GM23338 (cell line): ENCODE results near the gene PRKAR1B. TPM values are rescaled to one million over a fixed set of nuclear protein-coding genes. Genes with fewer than 3 reads are reported as not detected.

Source experiments
- ATAC-seq: fragments of 200-7000 bp; cut with Tn5 transposase; 3 replicates; pipeline ENCODE4 v1.9.1; 2020
- DNase-seq: peaks from one replicate; pipeline ENCODE4 v3.0.0-alpha.2; 2015; ENCODE audit warnings: low spot score
- H2AFZ ChIP-seq: fragments of 200-600 bp; sonication (generic); 2 replicates; pipeline ENCODE4 v1.8.0; 2016; ENCODE audit warnings: antibody characterized with exemption, mild to moderate bottlenecking, moderate library complexity
- H3F3A ChIP-seq: fragments of 200-600 bp; sonication (generic); replicated peaks from 2 replicates; pipeline ENCODE4 v1.8.0; 2017; ENCODE audit warnings: antibody characterized with exemption, mixed run types, low read depth
- H3K27ac ChIP-seq: fragments of 200-600 bp; sonication (generic); 2 replicates; pipeline ENCODE4 v1.6.1; 2016; ENCODE audit warnings: low read depth
- H3K27me3 ChIP-seq: fragments of 200-600 bp; sonication (generic); 2 replicates; pipeline ENCODE4 v1.8.0; 2016; ENCODE audit warnings: mild to moderate bottlenecking, mixed run types, moderate library complexity; ENCODE audit not compliant: insufficient read depth
- H3K36me3 ChIP-seq: fragments of 200-600 bp; sonication (generic); 2 replicates; pipeline ENCODE4 v1.8.0; 2016; ENCODE audit warnings: mild to moderate bottlenecking; ENCODE audit not compliant: insufficient read depth
- H3K4me1 ChIP-seq: fragments of 200-600 bp; sonication (generic); 2 replicates; pipeline ENCODE4 v1.8.0; 2016; ENCODE audit warnings: mild to moderate bottlenecking, moderate library complexity; ENCODE audit not compliant: insufficient read depth
- H3K4me2 ChIP-seq: fragments of 200-600 bp; sonication (generic); 2 replicates; pipeline ENCODE4 v1.7.1; 2017; ENCODE audit warnings: mixed run types
- H3K4me3 ChIP-seq: fragments of 200-600 bp; sonication (generic); 2 replicates; pipeline ENCODE4 v1.6.1; 2016; ENCODE audit warnings: mixed run types
- H3K79me2 ChIP-seq: fragments of 200-600 bp; sonication (generic); replicated peaks from 2 replicates; pipeline ENCODE4 v1.8.0; 2017; ENCODE audit warnings: mild to moderate bottlenecking; ENCODE audit not compliant: insufficient read depth
- H3K9me2 ChIP-seq: fragments of 200-600 bp; sonication (generic); 2 replicates; pipeline ENCODE4 v1.8.0; 2017; ENCODE audit not compliant: insufficient read depth
- H4K20me1 ChIP-seq: fragments of 200-600 bp; sonication (generic); replicated peaks from 2 replicates; pipeline ENCODE4 v1.8.0; 2017; ENCODE audit warnings: mild to moderate bottlenecking; ENCODE audit not compliant: insufficient read depth
- H3K27ac Mint-ChIP-seq: 2 replicates; pipeline ENCODE4 v1.8.0; 2020; ENCODE audit warnings: inconsistent platforms, mild to moderate bottlenecking, moderate library complexity, mixed read lengths
- H3K27me3 Mint-ChIP-seq: 3 replicates; pipeline ENCODE4 v1.8.0; 2022; ENCODE audit warnings: low read depth, mild to moderate bottlenecking, moderate library complexity, mixed read lengths, inconsistent platforms; ENCODE audit not compliant: insufficient read depth, poor library complexity
- H3K36me3 Mint-ChIP-seq: 3 replicates; pipeline ENCODE4 v1.8.0; 2021; ENCODE audit warnings: low read depth, mild to moderate bottlenecking, inconsistent platforms, moderate library complexity, mixed read lengths
- H3K4me1 Mint-ChIP-seq: 3 replicates; pipeline ENCODE4 v1.8.0; 2020; ENCODE audit warnings: mild to moderate bottlenecking, inconsistent platforms, mixed read lengths
- H3K4me3 Mint-ChIP-seq: 3 replicates; pipeline ENCODE4 v1.8.0; 2021; ENCODE audit warnings: moderate library complexity, mild to moderate bottlenecking, inconsistent platforms, mixed read lengths
- H3K9me3 Mint-ChIP-seq: 3 replicates; pipeline ENCODE4 v1.8.0; 2020; ENCODE audit warnings: moderate library complexity, mild to moderate bottlenecking, inconsistent platforms, mixed read lengths
- CREB1 ChIP-seq: fragments of 250-450 bp; sonication (Bioruptor Pico); IDR thresholded peaks from 2 replicates; pipeline ENCODE4 v1.5.0; 2020; ENCODE audit warnings: low read depth, mild to moderate bottlenecking, moderate library complexity
- CTCF ChIP-seq, 2 experiments: fragments of 200-600 bp in 1 of 2; sonication (generic) in 1 of 2; conservative IDR thresholded peaks; 2 replicates each; pipeline versions ENCODE4 v1.5.1 to v1.6.1; 2016 to 2017; ENCODE audit warnings: antibody characterized with exemption in 2 of 2, low read depth in 2 of 2, mild to moderate bottlenecking in 2 of 2, moderate library complexity in 1 of 2
- ETS1 ChIP-seq: IDR thresholded peaks from 2 replicates; pipeline ENCODE4 v1.6.1; 2016; ENCODE audit warnings: antibody characterized with exemption
- EZH2 ChIP-seq: fragments of 200-600 bp; sonication (generic); IDR thresholded peaks from one replicate; pipeline ENCODE4 v1.8.0; 2017; ENCODE audit warnings: antibody characterized with exemption, mild to moderate bottlenecking, low read depth; ENCODE audit not compliant: unreplicated experiment
- EZH2phosphoT487 ChIP-seq: fragments of 200-600 bp; sonication (generic); IDR thresholded peaks from one replicate; pipeline ENCODE4 v1.8.1; 2018; ENCODE audit warnings: antibody characterized with exemption; ENCODE audit not compliant: unreplicated experiment
- JUNB ChIP-seq: IDR thresholded peaks from one replicate; pipeline ENCODE4 v1.6.1; 2016; ENCODE audit warnings: antibody characterized with exemption; ENCODE audit not compliant: unreplicated experiment
- NANOG ChIP-seq: IDR thresholded peaks from 2 replicates; pipeline ENCODE4 v1.6.1; 2016; ENCODE audit warnings: antibody characterized with exemption, borderline replicate concordance
- POLR2AphosphoS5 ChIP-seq: IDR thresholded peaks from 2 replicates; pipeline ENCODE4 v1.6.1; 2016; ENCODE audit warnings: antibody characterized with exemption, low read depth
- REST ChIP-seq: IDR thresholded peaks from one replicate; pipeline ENCODE4 v1.6.1; 2018; ENCODE audit warnings: antibody characterized with exemption; ENCODE audit not compliant: unreplicated experiment
- STAT1 ChIP-seq: IDR thresholded peaks from one replicate; pipeline ENCODE4 v1.6.1; 2016; ENCODE audit warnings: antibody characterized with exemption; ENCODE audit not compliant: unreplicated experiment
- ZNF114 ChIP-seq: fragments of 250-450 bp; sonication (Bioruptor Pico); IDR thresholded peaks from 2 replicates; pipeline ENCODE4 v1.5.0; 2020; ENCODE audit warnings: mild to moderate bottlenecking, moderate library complexity
- ZNF331 ChIP-seq: fragments of 250-450 bp; sonication (Bioruptor Pico); IDR thresholded peaks from 2 replicates; pipeline ENCODE4 v1.5.0; 2020; ENCODE audit warnings: low read depth, mild to moderate bottlenecking, moderate library complexity
- ZNF462 ChIP-seq: fragments of 250-450 bp; sonication (Bioruptor Pico); IDR thresholded peaks from 2 replicates; pipeline ENCODE4 v1.5.0; 2020; ENCODE audit warnings: mild to moderate bottlenecking, moderate library complexity
- polyA plus RNA-seq: library from polyadenylated mRNA; unstranded; fragments of >200 nt; fragmentation: Nextera tagmentation; extraction: Ambion mirVana; gene quantifications from 2 replicates; pipeline ENCODE4 v1.2.1, GENCODE V29; 2016
- total RNA-seq: library from RNA; depleted of rRNA; stranded (reverse); fragments of >200 nt; shearing (Covaris generic); gene quantifications from 2 replicates; pipeline ENCODE4 v1.2.3, GENCODE V29; 2014

Gene PRKAR1B
- total and polyA plus RNA-seq, 2 experiments from 2014 or later = 35.7 to 36.7 TPM

- ATAC-seq (no peak), DNase-seq (no peak)
- no peaks in the 10 kb centered on the region for H3K36me3 ChIP-seq
- no peak overlapping the region for H3K4me3 Mint-ChIP-seq
- H3K27me3 ChIP-seq = no peaks in the 10 kb centered on the region
- peaks cover 6% of the 10 kb centered on the region; the same call in 2 of the 3 replicates for H3K4me1 Mint-ChIP-seq
- H3K79me2 ChIP-seq = peaks cover 40% of the 10 kb centered on the region
- no peak overlapping the region for H2AFZ ChIP-seq
- no peak for TF ChIP-seq REST
- no peak for TF ChIP-seq EZH2phosphoT487
- TF ChIP-seq ETS1 = no peak
- TF ChIP-seq ZNF114 (CRISPR knock-in tag) = no peak
- TF ChIP-seq ZNF462 (CRISPR knock-in tag) = no peak
- TF ChIP-seq EZH2 = no peak
- no peak for TF ChIP-seq STAT1
- no peak for TF ChIP-seq CREB1
- no peak for TF ChIP-seq CTCF (conservative IDR thresholded peaks at IDR 0.05; ENCODE audit: low read depth in 2 of 2)
- TF ChIP-seq POLR2AphosphoS5 = no peak
- TF ChIP-seq NANOG = no peak
- no peak for TF ChIP-seq ZNF331 (CRISPR knock-in tag)
- no peak for TF ChIP-seq JUNB
- H3K4me3 ChIP-seq = no peak overlapping the region
- peaks cover 14% of the 10 kb centered on the region for H3K9me3 Mint-ChIP-seq
- H3K27me3 Mint-ChIP-seq = no peaks in the 10 kb centered on the region
- H3K4me1 ChIP-seq = no peaks in the 10 kb centered on the region
- 0 out of 2 replicates have a peak, but pooled peaks cover 3% of the 10 kb centered on the region for H4K20me1 ChIP-seq
- no peak overlapping the region for H3K27ac Mint-ChIP-seq
- H3F3A ChIP-seq = no peaks in the 10 kb centered on the region
- H3K27ac ChIP-seq = no peak overlapping the region
- H3K36me3 Mint-ChIP-seq = peaks cover 40% of the 10 kb centered on the region
- H3K4me2 ChIP-seq = no peak overlapping the region
- H3K9me2 ChIP-seq = no peaks in the 10 kb centered on the region
Observed at GRCh38 chr7:699476-700170, 27.5 kb downstream of the PRKAR1B start.
